Left lung (tissue), 10 donors: ENCODE results near the gene POU2F1. TPM values are rescaled to one million over a fixed set of nuclear protein-coding genes. Genes with fewer than 3 reads are reported as not detected.

Source experiments
- ATAC-seq: fragments of 200-7000 bp; cut with Tn5 transposase; one replicate; pipeline ENCODE4 v1.9.1; 2020; ENCODE audit warnings: moderate library complexity
- DNase-seq, 4 donors: peaks; one replicate each; pipeline ENCODE4 v3.0.0-alpha.2; 2013 to 2020
- H3K27ac ChIP-seq, 2 donors: fragments of 200-600 bp; sonication (generic) in 1 of 2; one replicate each; pipeline versions ENCODE4 v1.5.0 to v1.8.0; 2020 to 2021
- H3K27me3 ChIP-seq, 2 donors: fragments of 200-600 bp; sonication (generic) in 1 of 2; one replicate each; pipeline versions ENCODE4 v1.5.0 to v1.8.0; 2020 to 2021
- H3K36me3 ChIP-seq, 2 donors: fragments of 200-600 bp; sonication (generic) in 1 of 2; one replicate each; pipeline versions ENCODE4 v1.5.0 to v1.8.0; 2020 to 2021
- H3K4me1 ChIP-seq, 2 donors: fragments of 200-600 bp; one replicate each; pipeline ENCODE4 v1.8.0; 2021
- H3K4me3 ChIP-seq, 2 donors: fragments of 200-600 bp; sonication (generic) in 1 of 2; one replicate each; pipeline versions ENCODE4 v1.5.0 to v1.8.0; 2020 to 2021; ENCODE audit warnings: mild to moderate bottlenecking in 1 of 2
- H3K9me3 ChIP-seq, 2 donors: fragments of 200-600 bp; sonication (generic) in 1 of 2; one replicate each; pipeline versions ENCODE4 v1.5.0 to v1.8.0; 2020 to 2021
- CTCF ChIP-seq, 2 donors: fragments of 200-600 bp; sonication (generic) in 1 of 2; IDR thresholded peaks; one replicate each; pipeline versions ENCODE4 v1.5.0 to v1.8.0; 2021; ENCODE audit warnings: antibody characterized with exemption in 2 of 2
- intact Hi-C, 2 donors: fragments of 100-400 bp; cut with DNase I; formaldehyde crosslinking; loops; one replicate each; pipeline versions ENCODE4 v1.11.2 to v1.14.2; 2022
- polyA plus RNA-seq, 6 donors: library from polyadenylated mRNA; unstranded; fragments of 120-200 nt; gene quantifications; one replicate each; pipeline ENCODE4 v1.2.1, GENCODE V29; 2013; ENCODE audit not compliant: insufficient read length in 6 of 6
- total RNA-seq, 2 donors: library from RNA; stranded (reverse); fragmentation: NEBNext Ultra II Directional; extraction: Animal tissue kit (Norgen Biotek cat#: 25700); gene quantifications; one replicate each; pipeline ENCODE4 v1.2.1, GENCODE V29; 2021
- donor health status: DM: no; HTN: yes; CAD: no.
- donor health status: DM: no; HTN: no; CAD: no.

POU2F1 gene
- total and polyA plus RNA-seq, 8 donors = 12.3 to 16.3 (median 15.2) TPM

GRCh38 chr1:167197236-167197635 is 23.4 kb upstream of the POU2F1 start:
- intact Hi-C loops = no loop called here
- H3K9me3 ChIP-seq = no peaks in the 10 kb centered on the region
- H3K4me3 ChIP-seq = no peak overlapping the region
- ATAC-seq = no peak
- H3K36me3 ChIP-seq = no peaks in the 10 kb centered on the region
- H3K27me3 ChIP-seq = no peaks in the 10 kb centered on the region
- no peak for DNase-seq
- no peaks in the 10 kb centered on the region for H3K4me1 ChIP-seq
- no peak overlapping the region for H3K27ac ChIP-seq
- no peak for TF ChIP-seq CTCF (IDR thresholded peaks at IDR 0.05)

- no peak for TF ChIP-seq CTCF (IDR thresholded peaks at IDR 0.05)
- H3K4me1 ChIP-seq = no peaks in the 10 kb centered on the region
- no peak overlapping the region for H3K4me3 ChIP-seq
- H3K27ac ChIP-seq = no peak overlapping the region
- ATAC-seq = no peak
- H3K9me3 ChIP-seq = no peaks in the 10 kb centered on the region
- intact Hi-C loops = no loop called here
- no peak for DNase-seq
- no peaks in the 10 kb centered on the region for H3K36me3 ChIP-seq
- no peaks in the 10 kb centered on the region for H3K27me3 ChIP-seq
Observed at GRCh38 chr1:167197692-167198091, 23.0 kb upstream of the POU2F1 start.

- Histone ChIP-seq H3K4me3 (no peak overlapping the region), H3K36me3 (no peaks in the 10 kb centered on the region), H3K27me3 (no peaks in the 10 kb centered on the region), H3K27ac (no peak overlapping the region), H3K9me3 (no peaks in the 10 kb centered on the region), H3K4me1 (no peaks in the 10 kb centered on the region)
- TF ChIP-seq CTCF (IDR thresholded peaks at IDR 0.05) = no peak
- ATAC-seq (no peak), DNase-seq (no peak)
- intact Hi-C loops = no loop called here
Observed at GRCh38 chr1:167198518-167199133, 22.1 kb upstream of the POU2F1 start.

GRCh38 chr1:167199656-167200055 is 21.0 kb upstream of the POU2F1 start:
- H3K27me3 ChIP-seq = no peaks in the 10 kb centered on the region
- no peak for ATAC-seq
- H3K4me1 ChIP-seq = no peaks in the 10 kb centered on the region
- H3K27ac ChIP-seq = no peak overlapping the region
- peaks cover 0 to 2% of the 10 kb centered on the region in 2 donors for H3K9me3 ChIP-seq
- no peak overlapping the region for H3K4me3 ChIP-seq
- intact Hi-C loops = no loop called here
- no peaks in the 10 kb centered on the region for H3K36me3 ChIP-seq
- TF ChIP-seq CTCF (IDR thresholded peaks at IDR 0.05) = no peak
- DNase-seq = no peak

GRCh38 chr1:167200272-167200671 is 20.4 kb upstream of the POU2F1 start:
- intact Hi-C loops = no loop called here
- Histone ChIP-seq H3K36me3 (no peaks in the 10 kb centered on the region), H3K9me3 (peaks cover 0 to 6% of the 10 kb centered on the region in 2 donors), H3K4me1 (no peaks in the 10 kb centered on the region), H3K4me3 (no peak overlapping the region), H3K27me3 (no peaks in the 10 kb centered on the region), H3K27ac (no peak overlapping the region)
- ATAC-seq (no peak), DNase-seq (no peak)
- TF ChIP-seq CTCF (IDR thresholded peaks at IDR 0.05) = no peak
